Erythroblast (primary cell): ENCODE results near the gene KLF16.

Experiments used
- GATA1 ChIP-seq: IDR thresholded peaks from 2 replicates; pipeline ENCODE4 v1.6.1; 2011; ENCODE audit warnings: low read depth, mild to moderate bottlenecking, control low read depth, low read length, moderate library complexity
- POLR2A ChIP-seq: IDR thresholded peaks from 2 replicates; pipeline ENCODE4 v1.6.1; 2011; ENCODE audit warnings: mild to moderate bottlenecking, low read length

DNA sequence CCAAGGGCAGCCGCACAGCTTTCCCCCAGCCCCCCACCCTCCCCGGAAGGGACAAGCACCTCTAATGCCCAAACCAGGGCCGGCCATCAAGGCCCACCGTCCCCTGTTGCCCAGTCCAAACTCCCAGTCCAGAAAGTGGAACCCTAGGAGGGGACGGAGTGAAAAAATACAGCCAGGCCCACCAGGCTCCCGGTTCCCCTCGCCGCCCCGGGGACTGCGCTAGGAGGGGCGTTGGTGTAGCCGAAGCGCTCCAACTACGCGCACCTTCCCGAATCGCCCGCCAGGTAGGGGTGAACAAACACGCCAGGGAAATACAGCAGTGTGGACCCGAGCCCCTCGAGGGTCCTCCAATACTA, 1.3 kb downstream of the KLF16 start:
- TF ChIP-seq POLR2A: no peak
- TF ChIP-seq GATA1: no peak
